Measurements from ENCODE around the gene FXR1. TPM values are rescaled to one million over a fixed set of nuclear protein-coding genes. Genes with fewer than 3 reads are reported as not detected.

Gene FXR1
- total RNA-seq, 1 experiment from 2014 or later: 215 TPM

DNA sequence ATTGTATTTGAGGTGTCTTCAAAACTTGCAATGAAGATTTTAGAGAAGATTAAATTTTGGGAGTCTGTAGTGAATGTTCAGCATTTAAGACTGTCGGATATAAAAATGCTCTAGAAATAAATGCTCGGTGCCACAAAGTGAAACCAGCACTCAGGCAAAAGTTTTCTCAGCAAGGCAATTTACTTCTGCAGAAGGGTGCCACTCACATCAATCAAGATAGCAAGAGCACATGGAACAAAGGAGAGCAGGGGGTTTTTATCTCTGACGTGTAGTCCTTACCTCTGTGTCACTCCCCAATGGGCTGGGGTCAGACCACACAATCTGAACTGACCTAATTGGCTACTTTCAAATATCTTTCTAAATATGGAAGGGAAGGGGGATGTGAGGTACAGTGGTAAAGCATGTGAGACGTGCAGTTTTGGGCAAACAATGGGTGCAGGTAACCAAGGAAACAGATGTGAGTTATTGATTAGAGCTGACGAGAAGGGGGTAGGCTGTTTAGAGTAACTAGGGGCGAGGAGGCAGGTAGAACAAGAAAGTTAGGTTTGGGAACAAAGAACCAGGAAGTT is 23.4 kb upstream of the FXR1 start:
- no peak for ATAC-seq
- no peaks in the 10 kb centered on the region for H4K20me1 ChIP-seq (ENCODE audit: insufficient read depth)
- no peaks in the 10 kb centered on the region for H3K4me1 ChIP-seq (ENCODE audit: control insufficient read depth in 1 of 2, insufficient read depth in 2 of 2, low read length in 2 of 2)
- H3K9me2 ChIP-seq (ENCODE audit: insufficient read depth): no peaks in the 10 kb centered on the region
- H3K27me3 ChIP-seq (ENCODE audit: insufficient read depth, low read length): no peaks in the 10 kb centered on the region
- no peak for DNase-seq (ENCODE audit: low read depth, low spot score)
- H3K4me3 ChIP-seq (replicated peaks in 1 of 2; ENCODE audit: low read depth in 1 of 2, low read length in 2 of 2): no peak overlapping the region
- BruUV-seq (replicated peaks): no TSS peak
- no peaks in the 10 kb centered on the region for H3K36me3 ChIP-seq (ENCODE audit: control insufficient read depth in 1 of 2, insufficient read depth in 2 of 2, low read length in 2 of 2)
- 0 out of 2 replicates have a peak, but pooled peaks have one; percentile 20 for TF ChIP-seq CBX3 (IDR thresholded peaks at IDR 0.05; ENCODE audit: low read depth)
- TF ChIP-seq, protein P1, sequence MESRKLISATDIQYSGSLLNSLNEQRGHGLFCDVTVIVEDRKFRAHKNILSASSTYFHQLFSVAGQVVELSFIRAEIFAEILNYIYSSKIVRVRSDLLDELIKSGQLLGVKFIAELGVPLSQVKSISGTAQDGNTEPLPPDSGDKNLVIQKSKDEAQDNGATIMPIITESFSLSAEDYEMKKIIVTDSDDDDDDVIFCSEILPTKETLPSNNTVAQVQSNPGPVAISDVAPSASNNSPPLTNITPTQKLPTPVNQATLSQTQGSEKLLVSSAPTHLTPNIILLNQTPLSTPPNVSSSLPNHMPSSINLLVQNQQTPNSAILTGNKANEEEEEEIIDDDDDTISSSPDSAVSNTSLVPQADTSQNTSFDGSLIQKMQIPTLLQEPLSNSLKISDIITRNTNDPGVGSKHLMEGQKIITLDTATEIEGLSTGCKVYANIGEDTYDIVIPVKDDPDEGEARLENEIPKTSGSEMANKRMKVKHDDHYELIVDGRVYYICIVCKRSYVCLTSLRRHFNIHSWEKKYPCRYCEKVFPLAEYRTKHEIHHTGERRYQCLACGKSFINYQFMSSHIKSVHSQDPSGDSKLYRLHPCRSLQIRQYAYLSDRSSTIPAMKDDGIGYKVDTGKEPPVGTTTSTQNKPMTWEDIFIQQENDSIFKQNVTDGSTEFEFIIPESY (IDR thresholded peaks at IDR 0.05; ENCODE audit: extremely low read depth, insufficient replicate concordance, low read length): no peak
- no peak for TF ChIP-seq SP1 (IDR thresholded peaks at IDR 0.05; ENCODE audit: low read depth)
- H3K27ac ChIP-seq (ENCODE audit: low read depth, low read length): no peak overlapping the region
- intact Hi-C loops (cut with micrococcal nuclease): no loop called here
- POLR2A ChIA-PET: no interaction called here
- no peaks in the 10 kb centered on the region for H3K79me2 ChIP-seq (ENCODE audit: insufficient read depth, low read length)
- RAD21 ChIA-PET (ENCODE audit: low non-redundant PET in 1 of 2, low total read pairs in 2 of 2, uncharacterized antibody in 2 of 2, unreplicated experiment in 2 of 2): no interaction called here
- H3K9me3 ChIP-seq (ENCODE audit: control insufficient read depth in 1 of 2, insufficient read depth in 1 of 2, low read depth in 1 of 2, low read length in 2 of 2): no peaks in the 10 kb centered on the region; a peak in 1 of 4 replicates
- H3K4me2 ChIP-seq (ENCODE audit: low read length): no peak overlapping the region
- no peak overlapping the region for H2AFZ ChIP-seq (ENCODE audit: low read depth, low read length, poor library complexity, severe bottlenecking)
- no peak overlapping the region for H3K9ac ChIP-seq (ENCODE audit: low read length)
- CTCF ChIA-PET: no interaction called here

DNA sequence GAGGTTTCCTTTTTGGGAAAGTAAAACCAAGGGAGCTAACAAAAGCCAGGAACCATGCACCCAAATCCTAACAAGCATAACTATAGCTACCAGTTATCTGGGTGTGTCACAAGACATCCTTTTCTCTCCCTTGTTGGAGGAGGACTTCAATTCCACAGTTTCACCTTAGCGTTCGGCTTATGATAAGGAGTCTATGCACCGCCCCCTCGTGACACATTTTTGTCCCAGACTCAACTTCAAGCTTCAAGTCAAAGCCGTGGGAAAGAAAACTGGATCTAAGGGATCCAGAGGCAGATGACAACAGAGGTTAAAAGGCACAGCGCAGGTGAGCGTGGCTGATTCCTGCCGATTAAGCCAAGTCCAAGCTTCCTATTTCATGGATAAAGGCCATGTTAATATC is 13.9 kb upstream of the FXR1 start:
- Histone ChIP-seq H3K9me3 (ENCODE audit: control insufficient read depth in 1 of 2, insufficient read depth in 1 of 2, low read depth in 1 of 2, low read length in 2 of 2) (no peaks in the 10 kb centered on the region), H2AFZ (ENCODE audit: low read depth, low read length, poor library complexity, severe bottlenecking) (no peak overlapping the region), H3K79me2 (ENCODE audit: insufficient read depth, low read length) (no peaks in the 10 kb centered on the region), H3K27ac (ENCODE audit: low read depth, low read length) (no peak overlapping the region), H3K9ac (ENCODE audit: low read length) (no peak overlapping the region), H4K20me1 (ENCODE audit: insufficient read depth) (no peaks in the 10 kb centered on the region), H3K36me3 (ENCODE audit: control insufficient read depth in 1 of 2, insufficient read depth in 2 of 2, low read length in 2 of 2) (no peaks in the 10 kb centered on the region), H3K9me2 (ENCODE audit: insufficient read depth) (no peaks in the 10 kb centered on the region), H3K4me2 (ENCODE audit: low read length) (no peak overlapping the region), H3K27me3 (ENCODE audit: insufficient read depth, low read length) (no peaks in the 10 kb centered on the region), H3K4me1 (ENCODE audit: control insufficient read depth in 1 of 2, insufficient read depth in 2 of 2, low read length in 2 of 2) (no peaks in the 10 kb centered on the region), H3K4me3 (replicated peaks in 1 of 2; ENCODE audit: low read depth in 1 of 2, low read length in 2 of 2) (no peak overlapping the region)
- CTCF ChIA-PET: no interaction called here
- DNase-seq (ENCODE audit: low read depth, low spot score) (no peak), ATAC-seq (no peak)
- no TSS peak for BruUV-seq (replicated peaks)
- intact Hi-C loops (cut with micrococcal nuclease): no loop called here
- POLR2A ChIA-PET: no interaction called here
- RAD21 ChIA-PET (ENCODE audit: low non-redundant PET in 1 of 2, low total read pairs in 2 of 2, uncharacterized antibody in 2 of 2, unreplicated experiment in 2 of 2): no interaction called here
- TF ChIP-seq FOSL1 (IDR thresholded peaks at IDR 0.05; ENCODE audit: low read depth) (no peak), YY1 (IDR thresholded peaks at IDR 0.05; ENCODE audit: extremely low read depth, insufficient replicate concordance, low read depth, low read length) (no peak), ELF1 (IDR thresholded peaks at IDR 0.05; ENCODE audit: borderline replicate concordance, low read depth) (no peak)
- TF ChIP-seq, protein P2, sequence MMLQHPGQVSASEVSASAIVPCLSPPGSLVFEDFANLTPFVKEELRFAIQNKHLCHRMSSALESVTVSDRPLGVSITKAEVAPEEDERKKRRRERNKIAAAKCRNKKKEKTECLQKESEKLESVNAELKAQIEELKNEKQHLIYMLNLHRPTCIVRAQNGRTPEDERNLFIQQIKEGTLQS (IDR thresholded peaks at IDR 0.05): no peak

Data from HCT116 (cell line).